WTC11 (cell line): Measurements from ENCODE around the gene STX8. TPM values are rescaled to one million over a fixed set of nuclear protein-coding genes. Genes with fewer than 3 reads are reported as not detected.

Experiments
- ATAC-seq: fragments of 200-7000 bp; cut with Tn5 transposase; 2 replicates; pipeline ENCODE4 v1.10.0; 2021; ENCODE audit warnings: mild to moderate bottlenecking, moderate library complexity
- CTCF ChIA-PET: fragments of 300-600 bp; sonication (Branson Sonifier 250); formaldehyde crosslinking; loops from one replicate; lab custom pipeline; 2021; ENCODE audit warnings: antibody characterized with exemption; lab: Charles Lee
- POLR2A ChIA-PET: fragments of 350-600 bp; sonication (Branson Sonifier 250); formaldehyde crosslinking; loops from one replicate; lab custom pipeline; 2021; ENCODE audit warnings: antibody characterized with exemption; lab: Charles Lee
- DNase-seq: peaks from one replicate; pipeline ENCODE4 v3.0.0; 2021; ENCODE audit warnings: low spot score
- H3K27ac Mint-ChIP-seq: 2 replicates; pipeline ENCODE4 v1.8.0; 2021; ENCODE audit warnings: mixed read lengths
- H3K27me3 Mint-ChIP-seq: 2 replicates; pipeline ENCODE4 v1.8.0; 2021; ENCODE audit warnings: low read depth, mild to moderate bottlenecking, moderate library complexity, mixed read lengths
- H3K36me3 Mint-ChIP-seq: 2 replicates; pipeline ENCODE4 v1.8.0; 2021; ENCODE audit warnings: mixed read lengths
- H3K4me1 Mint-ChIP-seq: 2 replicates; pipeline ENCODE4 v1.8.0; 2022; ENCODE audit warnings: mixed read lengths
- H3K4me3 Mint-ChIP-seq: 2 replicates; pipeline ENCODE4 v1.8.0; 2021; ENCODE audit warnings: mild to moderate bottlenecking, moderate library complexity, mixed read lengths
- H3K9me3 Mint-ChIP-seq: 2 replicates; pipeline ENCODE4 v1.8.0; 2021; ENCODE audit warnings: mixed read lengths
- ATF1 ChIP-seq: sonication (generic); formaldehyde crosslinking; IDR thresholded peaks from 2 replicates; pipeline ENCODE4 v1.8.1; 2023; ENCODE audit warnings: mild to moderate bottlenecking, moderate library complexity, missing genetic modification reagents
- CBFB ChIP-seq: sonication (generic); formaldehyde crosslinking; IDR thresholded peaks from 2 replicates; pipeline ENCODE4 v1.8.1; 2022; ENCODE audit warnings: mild to moderate bottlenecking, low read depth, missing genetic modification reagents
- ETV6 ChIP-seq: sonication (generic); formaldehyde crosslinking; IDR thresholded peaks from 2 replicates; pipeline ENCODE4 v1.8.1; 2022; ENCODE audit warnings: mild to moderate bottlenecking, missing genetic modification reagents
- FOXJ3 ChIP-seq: sonication (generic); formaldehyde crosslinking; IDR thresholded peaks from 2 replicates; pipeline ENCODE4 v1.9.0; 2021; ENCODE audit warnings: missing genetic modification reagents, mild to moderate bottlenecking, borderline replicate concordance
- FOXP4 ChIP-seq: sonication (generic); formaldehyde crosslinking; IDR thresholded peaks from 2 replicates; pipeline ENCODE4 v1.8.0; 2022; ENCODE audit warnings: mild to moderate bottlenecking, missing genetic modification reagents
- GRHL2 ChIP-seq: fragments of 250-450 bp; sonication (Bioruptor Pico); IDR thresholded peaks from 2 replicates; pipeline ENCODE4 v1.8.0; 2022; ENCODE audit warnings: mild to moderate bottlenecking, moderate library complexity; ENCODE audit not compliant: insufficient replicate concordance, severe bottlenecking
- GTF2I ChIP-seq: fragments of 250-450 bp; sonication (Bioruptor Pico); conservative IDR thresholded peaks from 2 replicates; pipeline ENCODE4 v1.4.0; 2021; ENCODE audit warnings: mild to moderate bottlenecking
- KAT7 ChIP-seq: sonication (generic); formaldehyde crosslinking; IDR thresholded peaks from 2 replicates; pipeline ENCODE4 v1.8.1; 2023; ENCODE audit warnings: missing genetic modification reagents, mild to moderate bottlenecking, borderline replicate concordance
- MLX ChIP-seq: sonication (generic); formaldehyde crosslinking; IDR thresholded peaks from 2 replicates; pipeline ENCODE4 v1.8.1; 2023; ENCODE audit warnings: mild to moderate bottlenecking, missing genetic modification reagents, moderate library complexity
- NR2C2 ChIP-seq: sonication (generic); formaldehyde crosslinking; IDR thresholded peaks from 2 replicates; pipeline ENCODE4 v1.8.0; 2022; ENCODE audit warnings: mild to moderate bottlenecking, missing genetic modification reagents
- OVOL2 ChIP-seq: fragments of 250-450 bp; sonication (Bioruptor Pico); IDR thresholded peaks from 2 replicates; pipeline ENCODE4 v1.9.0; 2021; ENCODE audit warnings: mild to moderate bottlenecking, borderline replicate concordance
- PREB ChIP-seq: sonication (generic); formaldehyde crosslinking; IDR thresholded peaks from 2 replicates; pipeline ENCODE4 v1.8.1; 2022; ENCODE audit warnings: mild to moderate bottlenecking, missing genetic modification reagents, moderate library complexity, borderline replicate concordance
- RELA ChIP-seq: sonication (generic); formaldehyde crosslinking; IDR thresholded peaks from 2 replicates; pipeline ENCODE4 v1.8.1; 2022; ENCODE audit warnings: missing genetic modification reagents, mild to moderate bottlenecking, borderline replicate concordance
- USF1 ChIP-seq: sonication (generic); formaldehyde crosslinking; IDR thresholded peaks from 2 replicates; pipeline ENCODE4 v1.8.0; 2022; ENCODE audit warnings: mild to moderate bottlenecking, missing genetic modification reagents
- ZBTB21 ChIP-seq: sonication (generic); formaldehyde crosslinking; IDR thresholded peaks from 2 replicates; pipeline ENCODE4 v1.8.1; 2023; ENCODE audit warnings: mild to moderate bottlenecking, missing genetic modification reagents, borderline replicate concordance
- ZBTB43 ChIP-seq: sonication (generic); formaldehyde crosslinking; IDR thresholded peaks from 2 replicates; pipeline ENCODE4 v1.8.1; 2023; ENCODE audit warnings: mild to moderate bottlenecking, missing genetic modification reagents
- ZNF512 ChIP-seq: sonication (generic); formaldehyde crosslinking; IDR thresholded peaks from 2 replicates; pipeline ENCODE4 v1.8.1; 2022; ENCODE audit warnings: missing genetic modification reagents, borderline replicate concordance
- ZNF532 ChIP-seq: fragments of 250-450 bp; sonication (Bioruptor Pico); IDR thresholded peaks from 2 replicates; pipeline ENCODE4 v1.9.0; 2021; ENCODE audit warnings: mild to moderate bottlenecking, borderline replicate concordance
- total RNA-seq: library from RNA; stranded (reverse); gene quantifications from 3 replicates; pipeline ENCODE4 v1.2.3, GENCODE V29; 2021

Gene STX8
- total RNA-seq, 1 experiment from 2014 or later, result 39.9 TPM

- TF ChIP-seq ZNF512 (no peak), RELA (CRISPR knock-in tag) (no peak), GRHL2 (no peak), ZNF532 (CRISPR knock-in tag) (no peak), OVOL2 (no peak)
These were observed 360.2 kb downstream of the STX8 start (continued) for GRCh38 chr17:9215465-9215864.

GRCh38 chr17:9213303-9213640 lies 362.3 kb downstream of the STX8 start:
- Mint-ChIP-seq H3K27me3 (no peaks in the 10 kb centered on the region; the same call in 1 of the 2 replicates), H3K36me3 (peaks cover 19% of the 10 kb centered on the region), H3K4me3 (no peak overlapping the region), H3K4me1 (peaks cover 6% of the 10 kb centered on the region; the same call in 1 of the 2 replicates), H3K27ac (no peak overlapping the region), H3K9me3 (peaks cover 19% of the 10 kb centered on the region)
- DNase-seq, result no peak
- no peak for ATAC-seq
- TF ChIP-seq ZBTB43 (no peak), FOXJ3 (CRISPR knock-in tag) (no peak)
- ChIA-PET POLR2A (no interaction called here), CTCF (interaction anchor here (1.1 kb wide), 1 partner anchor 51 kb away, joined by 3 read pairs; no protein-coding TSS in a partner anchor)

- Mint-ChIP-seq H3K27me3 (no peaks in the 10 kb centered on the region; the same call in 1 of the 2 replicates), H3K9me3 (peaks cover 19% of the 10 kb centered on the region), H3K4me3 (no peak overlapping the region), H3K4me1 (peaks cover 4% of the 10 kb centered on the region; the same call in 1 of the 2 replicates), H3K27ac (no peak overlapping the region), H3K36me3 (peaks cover 19% of the 10 kb centered on the region)
- no peak for ATAC-seq
- no peak for DNase-seq
- ChIA-PET POLR2A (no interaction called here), CTCF (no interaction called here)
- no peak for TF ChIP-seq MLX (CRISPR knock-in tag)
- TF ChIP-seq KAT7 (CRISPR knock-in tag), result no peak
- no peak for TF ChIP-seq NR2C2 (CRISPR knock-in tag)
- no peak for TF ChIP-seq ZBTB21
- no peak for TF ChIP-seq ETV6 (CRISPR knock-in tag)
- no peak for TF ChIP-seq USF1 (CRISPR knock-in tag)
- TF ChIP-seq FOXJ3 (CRISPR knock-in tag), result no peak
- no peak for TF ChIP-seq ATF1
- TF ChIP-seq FOXP4 (CRISPR knock-in tag), result no peak
- TF ChIP-seq PREB (CRISPR knock-in tag), result no peak
- TF ChIP-seq GRHL2, result no peak
- TF ChIP-seq CBFB (CRISPR knock-in tag), result no peak
- TF ChIP-seq GTF2I, result no peak
These were observed 363.0 kb downstream of the STX8 start for GRCh38 chr17:9212376-9213302.
